Measurements from ENCODE around the gene PLEKHB1.

Gene PLEKHB1, protein sequence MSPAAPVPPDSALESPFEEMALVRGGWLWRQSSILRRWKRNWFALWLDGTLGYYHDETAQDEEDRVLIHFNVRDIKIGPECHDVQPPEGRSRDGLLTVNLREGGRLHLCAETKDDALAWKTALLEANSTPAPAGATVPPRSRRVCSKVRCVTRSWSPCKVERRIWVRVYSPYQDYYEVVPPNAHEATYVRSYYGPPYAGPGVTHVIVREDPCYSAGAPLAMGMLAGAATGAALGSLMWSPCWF

DNA sequence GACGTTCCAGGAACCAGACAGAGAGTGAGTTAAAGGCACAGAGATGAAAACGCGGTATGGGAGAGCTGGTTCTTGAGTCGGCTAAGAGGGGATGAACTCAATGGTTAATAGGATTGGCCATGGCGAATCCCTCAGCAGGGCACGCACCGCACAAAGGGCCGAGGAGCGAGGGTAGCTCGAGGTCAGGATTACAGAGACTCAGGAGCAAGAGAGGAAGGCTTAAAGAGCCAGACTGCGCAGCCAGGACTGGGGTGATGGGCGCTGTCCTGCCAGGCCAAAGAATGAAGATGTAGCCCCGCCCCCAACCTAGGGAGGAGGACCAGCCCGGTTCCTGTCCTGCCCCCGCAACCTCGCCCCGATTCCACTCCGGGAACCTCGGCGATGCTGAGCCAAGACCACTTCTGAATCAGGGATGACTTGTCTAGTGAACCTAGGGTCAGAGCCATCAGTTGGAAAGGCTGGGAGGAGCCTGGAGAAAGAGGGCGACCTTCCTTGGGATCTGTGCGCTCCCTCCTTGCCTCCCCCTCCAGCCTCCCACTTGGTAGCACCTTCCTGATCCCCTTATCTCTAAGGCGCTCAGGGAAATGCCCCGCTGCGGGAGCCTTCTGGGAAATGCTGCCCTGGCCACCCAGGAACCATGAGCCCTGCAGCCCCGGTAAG lies at the start of gene PLEKHB1:
TSS of gene PLEKHB1 (plus strand) at position 610 of the 660 bp plus-strand sequence. CDS start at position 638, 28 bp downstream.
- no peak for DNase-seq

DNA sequence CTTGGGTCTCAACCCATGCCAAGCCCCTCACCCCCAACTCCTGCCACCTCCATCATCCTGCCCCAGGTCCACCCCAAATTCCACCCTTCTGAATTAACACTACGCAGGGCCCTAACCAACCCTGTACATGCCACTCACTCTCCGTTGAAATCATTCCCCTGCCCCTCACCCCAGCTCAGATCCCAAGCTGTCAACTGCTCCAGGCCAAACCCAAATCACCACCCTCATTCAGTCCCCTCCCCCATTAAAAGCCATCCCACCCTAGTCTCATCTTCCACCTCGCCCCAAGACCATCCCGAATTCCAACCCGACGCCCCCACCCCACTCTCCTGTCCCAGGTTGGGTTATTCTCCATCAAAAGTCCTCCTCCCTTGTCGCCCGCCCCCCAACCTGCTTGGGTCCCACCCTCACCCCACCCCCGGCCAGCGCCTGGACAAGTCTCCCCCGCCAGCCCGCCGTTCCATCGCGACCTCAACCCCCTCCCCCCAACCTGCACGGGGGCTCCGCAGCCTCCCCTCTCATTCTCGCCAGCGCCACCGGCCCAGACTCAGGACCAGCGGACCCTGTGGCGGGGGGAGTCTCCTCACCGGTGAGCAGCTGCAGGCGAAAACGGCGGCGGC lies 48.9 kb upstream of the PLEKHB1 start:
- no peak for DNase-seq

DNA sequence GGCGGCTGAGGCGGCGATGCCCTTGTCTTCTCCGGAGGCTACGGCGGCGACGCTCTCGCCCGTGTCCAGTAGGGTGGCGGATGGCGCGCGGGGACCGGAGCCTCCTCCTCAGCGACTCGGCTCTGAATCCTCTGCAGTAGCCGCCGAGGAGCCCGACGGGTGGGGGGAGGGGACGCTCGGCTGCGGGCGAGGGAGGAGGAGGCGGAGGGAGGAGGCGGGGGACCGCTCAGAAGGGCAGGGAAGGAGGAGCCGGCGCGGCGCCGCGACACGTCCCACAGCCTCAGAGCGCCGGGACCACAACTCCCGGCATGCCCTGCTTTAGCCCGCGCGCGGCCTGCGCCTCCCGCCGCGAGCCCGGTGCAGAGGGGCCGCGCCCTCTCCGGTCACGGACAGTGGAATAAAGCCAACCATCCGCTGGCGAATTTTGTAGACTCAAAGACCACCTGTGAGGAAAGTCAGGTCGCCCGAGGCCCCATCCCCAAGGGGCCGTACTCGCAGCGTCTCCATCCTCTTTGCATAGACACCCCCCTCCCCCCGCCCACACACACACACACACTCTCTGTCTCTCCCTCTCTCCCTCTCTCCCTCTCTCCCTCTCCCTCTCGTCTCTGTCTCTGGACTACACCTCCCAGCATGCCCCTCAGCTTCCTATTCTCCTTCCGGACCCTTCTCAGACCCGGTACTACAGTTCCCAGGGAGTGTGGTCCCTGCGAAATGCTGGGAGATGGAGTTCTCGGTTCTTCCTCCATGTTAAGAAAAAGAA lies 48.2 kb upstream of the PLEKHB1 start, which contains the start of gene FAM168A:
TSS of gene FAM168A (minus strand) at position 157 of the 763 bp plus-strand sequence. CDS start 129,638 bp downstream, outside the sequence.
- peak; percentile 94 for DNase-seq

DNA sequence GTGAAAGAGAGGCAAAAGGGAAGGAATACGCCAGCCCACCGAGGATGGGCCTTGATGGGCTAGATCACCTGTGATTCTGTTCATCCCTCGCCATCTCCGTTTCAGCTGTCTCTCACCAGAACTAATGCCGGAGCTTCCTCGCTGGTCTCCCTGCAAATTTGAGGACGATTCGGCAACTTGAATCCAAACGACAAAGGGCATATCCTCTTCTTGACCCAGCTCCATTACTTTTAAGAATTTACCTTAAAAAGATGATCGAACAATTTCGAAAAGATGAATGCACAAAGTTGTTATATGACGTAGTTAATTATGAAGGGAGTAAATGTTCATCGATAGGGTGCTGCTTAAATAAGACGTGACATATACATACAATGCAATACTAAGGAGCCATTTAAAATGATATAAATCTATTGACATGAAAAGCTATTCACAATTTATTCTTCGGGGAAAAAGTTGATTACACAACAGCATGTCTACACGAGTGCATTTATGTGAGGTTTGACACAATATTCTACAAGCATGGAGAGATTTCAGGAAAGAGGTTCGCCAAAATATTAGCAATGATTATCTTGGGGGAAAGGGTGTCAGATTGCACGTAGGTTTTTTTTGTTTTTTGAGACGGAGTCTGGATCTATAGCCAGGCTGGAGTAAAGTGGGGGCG lies 47.5 kb upstream of the PLEKHB1 start:
- DNase-seq, result no peak

DNA sequence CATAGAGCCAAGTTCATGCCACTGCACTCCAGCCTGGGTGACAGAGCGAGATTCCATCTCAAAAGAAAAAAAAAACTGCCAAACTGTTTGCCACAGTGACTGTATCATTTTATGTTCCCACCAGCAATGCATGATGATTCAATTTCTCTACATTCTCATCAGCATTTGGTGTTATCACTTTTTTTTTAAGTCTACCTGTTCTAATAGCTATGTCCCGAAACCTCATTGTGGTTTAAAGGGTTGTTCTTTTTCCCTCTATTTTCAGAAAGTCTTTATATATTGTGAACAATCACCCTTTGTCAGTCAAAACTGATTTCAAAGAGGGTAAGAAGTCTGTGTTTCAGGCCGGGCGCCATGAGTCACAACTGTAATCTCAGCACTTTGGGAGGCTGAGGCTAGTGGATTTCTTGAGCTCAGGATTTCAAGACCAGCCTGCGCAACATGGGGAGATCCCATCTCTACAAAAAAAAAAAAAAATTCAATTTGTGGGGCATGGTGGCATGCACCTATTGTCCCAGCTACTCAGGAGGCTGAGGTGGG lies 33.7 kb upstream of the PLEKHB1 start:
- DNase-seq, result no peak

DNA sequence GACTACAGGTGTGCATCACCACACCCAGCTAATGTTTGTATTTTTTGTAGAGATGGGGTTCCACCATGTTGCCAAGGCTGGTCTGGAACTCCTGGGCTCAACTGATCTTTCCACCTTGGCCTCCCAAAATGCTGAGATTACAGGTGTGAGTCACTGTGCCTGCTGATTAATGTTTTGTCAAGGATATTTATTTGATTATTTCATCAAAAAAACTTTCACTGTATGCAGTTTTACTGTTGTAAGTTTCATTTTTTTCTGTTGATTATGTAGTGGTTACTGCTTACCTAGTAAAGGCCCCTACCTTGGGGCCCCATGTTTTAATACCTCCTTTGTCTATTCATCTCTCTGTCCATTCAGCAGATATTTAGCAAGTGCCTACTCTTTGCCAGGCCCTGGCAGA lies 31.8 kb upstream of the PLEKHB1 start:
- no peak for DNase-seq

DNA sequence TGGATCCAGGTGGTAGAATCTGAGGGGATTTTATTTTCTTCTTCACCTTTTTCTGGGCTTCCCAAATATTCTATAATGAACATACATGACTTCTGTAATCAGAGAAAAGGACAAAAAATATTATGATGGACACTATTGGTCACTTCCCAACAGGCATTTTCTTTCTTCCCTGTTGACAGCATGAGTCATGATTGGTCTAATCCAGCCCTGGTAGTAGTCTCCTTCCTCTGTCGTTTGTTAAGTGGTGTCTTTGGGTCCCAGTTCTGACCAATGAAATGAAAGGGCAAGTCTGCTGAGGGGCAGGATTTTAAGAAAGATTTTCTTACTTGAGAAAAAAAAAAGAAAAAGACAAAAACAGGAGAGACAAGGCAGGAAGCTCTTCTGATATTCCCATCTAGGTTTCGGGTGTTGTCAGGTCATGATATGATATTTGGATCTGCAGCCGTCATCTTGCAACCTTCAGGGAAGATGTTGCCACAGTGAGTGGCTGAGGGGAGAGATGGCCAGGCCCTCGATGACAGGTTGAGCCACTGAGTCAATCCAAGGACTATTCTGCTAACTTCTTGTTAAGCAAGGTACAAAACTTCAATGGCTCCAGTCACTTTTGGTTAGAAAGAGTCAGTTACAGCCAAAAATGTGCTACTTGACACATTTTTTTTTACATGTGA lies 23.3 kb upstream of the PLEKHB1 start:
- DNase-seq, result no peak

DNA sequence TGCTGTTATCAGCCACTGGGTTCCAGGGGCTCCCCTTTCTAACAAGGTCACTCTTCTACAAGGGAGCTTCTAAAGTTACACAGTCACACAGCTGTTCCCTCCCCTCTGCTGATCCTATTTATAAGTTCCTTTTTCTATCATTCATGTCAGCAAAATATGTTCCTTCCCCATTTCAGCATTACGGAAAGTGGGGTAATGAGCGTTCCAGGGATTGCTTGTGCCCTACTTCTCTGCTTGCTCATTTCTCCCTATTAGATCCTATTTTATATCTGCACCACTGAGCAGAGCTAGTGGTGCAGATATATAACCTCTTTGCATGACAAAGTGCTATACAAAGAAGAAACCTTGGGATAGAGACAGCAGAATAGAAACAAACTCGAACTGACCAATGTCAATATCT lies 22.7 kb upstream of the PLEKHB1 start:
- DNase-seq, result no peak

DNA sequence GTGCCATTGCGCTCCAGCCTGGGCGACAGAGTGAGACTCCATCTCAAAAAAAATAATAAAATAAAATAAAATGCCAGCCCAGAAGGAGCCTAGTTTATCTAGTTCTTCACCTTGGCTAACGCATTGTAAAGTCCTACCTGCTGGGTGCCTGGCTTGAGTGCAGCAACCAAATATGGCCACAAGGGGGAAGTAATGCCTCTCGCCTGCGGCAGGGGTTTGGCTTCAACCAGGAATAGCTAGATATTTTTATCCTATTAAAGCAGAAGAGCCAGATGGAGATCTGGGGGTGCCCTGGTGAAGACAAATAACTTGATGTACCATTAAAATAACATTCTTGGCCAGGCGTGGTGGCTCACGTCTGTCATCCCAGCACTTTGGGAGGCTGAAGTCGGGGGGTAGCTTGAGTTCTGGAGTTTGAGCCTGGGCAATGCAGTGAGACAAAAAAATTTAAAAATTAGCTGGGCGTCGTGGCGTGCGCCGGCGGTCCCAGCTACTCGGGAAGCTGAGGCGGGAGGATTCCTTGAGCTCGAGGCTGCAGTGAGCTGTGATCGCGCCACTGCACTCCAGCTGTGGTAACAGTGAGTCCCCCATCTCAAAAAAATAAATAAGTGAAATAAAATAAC lies 20.6 kb upstream of the PLEKHB1 start:
- DNase-seq, result peak; percentile 81

DNA sequence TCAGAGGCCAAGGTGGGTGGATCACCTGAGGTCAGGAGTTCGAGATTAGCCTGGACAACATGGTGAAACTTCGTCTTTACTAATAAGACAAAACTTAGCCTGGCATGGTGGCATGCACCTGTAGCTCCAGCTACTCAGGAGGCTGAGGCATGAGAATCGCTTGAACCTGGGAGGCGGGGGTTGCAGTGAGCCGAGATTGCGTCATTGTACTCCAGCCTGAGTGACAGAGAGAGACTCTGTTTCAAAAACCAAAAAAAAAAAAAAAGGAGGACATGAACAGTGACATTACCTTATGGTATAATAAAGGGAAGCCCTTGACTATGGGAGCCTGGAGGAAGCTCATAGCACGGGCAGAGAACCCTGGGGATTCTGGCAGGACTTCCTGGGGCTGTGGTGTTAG lies 16.5 kb upstream of the PLEKHB1 start:
- no peak for DNase-seq

DNA sequence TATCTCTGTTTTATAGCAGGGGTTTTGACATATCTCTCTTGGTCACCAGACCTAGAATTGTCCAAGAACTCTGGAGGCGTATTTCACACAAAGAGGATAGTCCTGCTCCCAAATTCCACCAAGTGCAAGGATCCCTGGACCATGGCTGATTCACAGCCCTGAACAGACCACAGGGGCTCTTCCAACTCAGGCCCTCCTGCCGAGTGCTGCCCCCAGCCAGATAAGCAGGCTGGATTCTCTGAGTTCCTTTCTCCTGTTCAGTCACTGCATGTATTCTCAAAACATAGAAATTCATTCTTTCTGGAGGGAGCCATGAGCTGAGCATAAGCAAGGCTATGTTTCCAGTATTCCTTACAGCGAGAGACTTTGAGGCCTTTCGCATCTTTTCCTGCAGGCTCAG lies 13.4 kb upstream of the PLEKHB1 start:
- DNase-seq, result no peak

DNA sequence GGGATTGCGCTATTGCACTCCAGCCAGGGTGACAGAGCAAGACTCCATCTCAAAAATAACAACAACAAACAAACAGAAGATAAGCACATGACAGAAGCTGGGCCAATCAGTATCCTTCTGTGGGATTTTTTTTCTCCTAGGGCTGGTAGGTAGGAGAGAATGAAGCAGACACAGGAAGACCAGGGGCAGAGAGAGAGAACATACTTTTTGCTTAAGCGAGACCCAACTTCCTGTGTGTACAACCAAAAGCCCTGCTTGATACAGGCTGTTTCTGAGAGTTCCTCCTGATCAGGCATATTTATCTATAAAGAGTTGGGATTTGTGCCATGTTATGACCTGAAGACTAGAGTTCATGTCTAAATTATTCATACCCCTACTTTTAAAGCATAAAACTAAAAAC lies 12.4 kb upstream of the PLEKHB1 start:
- DNase-seq, result no peak

DNA sequence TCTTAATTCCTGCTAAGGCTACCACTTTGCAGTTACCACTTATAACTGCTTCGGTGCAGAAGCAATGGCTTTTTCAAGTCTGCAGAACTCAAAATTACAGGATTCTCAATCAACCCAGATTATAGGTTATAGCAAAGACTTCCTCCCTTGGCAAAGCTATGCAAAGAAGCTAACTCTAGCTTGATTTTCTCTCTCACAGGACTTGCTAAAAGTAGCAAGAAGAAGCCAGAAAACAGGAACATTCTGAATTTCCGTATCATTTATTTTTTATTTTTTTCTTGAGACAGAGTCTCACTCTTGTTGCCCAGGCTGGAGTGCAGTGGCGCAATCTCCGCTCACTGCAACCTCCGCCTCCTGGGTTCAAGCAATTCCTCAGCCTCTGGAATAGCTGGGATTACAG lies 10.7 kb upstream of the PLEKHB1 start:
- no peak for DNase-seq

DNA sequence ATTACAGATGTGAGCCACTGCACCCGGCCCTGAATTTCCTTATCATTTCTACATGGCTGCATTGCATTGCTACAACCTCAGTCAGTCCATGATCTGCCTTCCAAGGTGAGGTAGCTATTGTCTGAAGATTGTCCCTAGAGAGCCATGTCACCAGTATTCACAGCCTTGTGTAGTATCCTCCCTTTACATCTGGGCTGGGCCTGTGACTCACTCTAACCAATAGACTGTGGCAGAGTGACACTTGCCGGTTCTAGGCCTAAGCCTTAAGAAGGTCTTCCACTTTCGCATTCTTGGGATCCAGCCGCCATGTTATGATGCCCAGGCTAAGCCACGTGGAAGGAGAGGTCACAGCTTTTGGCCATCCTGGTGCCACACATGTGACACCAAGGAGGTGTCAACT lies 10.1 kb upstream of the PLEKHB1 start:
- DNase-seq, result no peak

DNA sequence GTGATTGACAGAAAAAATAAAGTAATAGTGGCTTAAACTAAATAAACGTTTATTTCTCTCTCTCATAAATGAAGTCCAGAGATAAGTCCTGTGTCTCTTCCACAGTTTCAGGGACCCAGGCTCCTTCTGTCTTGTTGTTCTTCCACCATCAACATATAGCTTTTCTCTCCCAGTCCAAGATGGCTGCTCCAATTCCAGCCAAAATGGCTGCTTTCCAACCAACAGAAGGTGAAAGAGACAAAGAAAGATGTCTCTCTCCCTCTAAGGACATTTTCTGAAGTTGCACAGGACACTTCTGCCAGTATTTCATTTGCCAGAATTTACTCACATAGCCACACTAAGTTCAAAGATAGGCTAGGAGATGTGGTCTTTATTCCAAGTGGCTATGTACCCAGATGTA lies 9.4 kb upstream of the PLEKHB1 start:
- no peak for DNase-seq

DNA sequence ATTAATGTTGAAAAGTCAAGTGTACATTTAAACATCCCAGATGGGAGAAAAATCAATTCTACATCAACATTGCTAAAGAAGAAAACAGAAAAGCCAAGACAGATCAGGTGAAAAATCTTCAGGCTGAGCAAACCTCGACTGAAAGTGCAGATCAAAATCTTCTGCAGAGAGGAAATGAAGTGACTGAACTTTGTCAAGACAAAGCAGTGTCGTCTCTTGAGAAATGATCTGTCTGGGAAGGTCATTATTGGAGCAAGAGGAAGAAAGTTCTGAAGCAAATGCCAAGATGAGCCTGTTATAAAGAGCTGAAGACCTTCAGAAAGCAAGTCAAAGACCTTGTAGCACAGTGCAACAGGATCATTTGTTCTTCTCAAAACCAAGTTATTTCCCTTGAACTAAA lies 5.8 kb upstream of the PLEKHB1 start:
- no peak for DNase-seq

DNA sequence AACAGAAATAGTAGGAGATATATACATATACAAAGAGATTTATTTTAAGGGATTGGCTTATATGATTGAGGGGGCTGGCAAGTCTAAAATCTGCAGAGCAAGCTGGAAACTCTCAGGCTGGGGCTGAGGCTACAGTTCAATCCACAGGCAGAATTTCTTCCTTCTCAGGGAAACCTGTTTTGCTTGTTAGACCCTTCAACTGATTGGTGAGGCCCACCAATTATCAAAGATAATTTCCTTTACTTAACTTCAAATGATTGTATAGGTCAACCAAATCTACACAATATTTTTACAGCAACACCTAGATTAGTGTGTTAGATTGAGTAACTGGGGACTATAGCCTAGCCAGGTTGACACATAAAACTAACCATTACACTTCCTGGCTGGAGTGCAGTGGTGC lies 4.7 kb upstream of the PLEKHB1 start:
- DNase-seq, result no peak

DNA sequence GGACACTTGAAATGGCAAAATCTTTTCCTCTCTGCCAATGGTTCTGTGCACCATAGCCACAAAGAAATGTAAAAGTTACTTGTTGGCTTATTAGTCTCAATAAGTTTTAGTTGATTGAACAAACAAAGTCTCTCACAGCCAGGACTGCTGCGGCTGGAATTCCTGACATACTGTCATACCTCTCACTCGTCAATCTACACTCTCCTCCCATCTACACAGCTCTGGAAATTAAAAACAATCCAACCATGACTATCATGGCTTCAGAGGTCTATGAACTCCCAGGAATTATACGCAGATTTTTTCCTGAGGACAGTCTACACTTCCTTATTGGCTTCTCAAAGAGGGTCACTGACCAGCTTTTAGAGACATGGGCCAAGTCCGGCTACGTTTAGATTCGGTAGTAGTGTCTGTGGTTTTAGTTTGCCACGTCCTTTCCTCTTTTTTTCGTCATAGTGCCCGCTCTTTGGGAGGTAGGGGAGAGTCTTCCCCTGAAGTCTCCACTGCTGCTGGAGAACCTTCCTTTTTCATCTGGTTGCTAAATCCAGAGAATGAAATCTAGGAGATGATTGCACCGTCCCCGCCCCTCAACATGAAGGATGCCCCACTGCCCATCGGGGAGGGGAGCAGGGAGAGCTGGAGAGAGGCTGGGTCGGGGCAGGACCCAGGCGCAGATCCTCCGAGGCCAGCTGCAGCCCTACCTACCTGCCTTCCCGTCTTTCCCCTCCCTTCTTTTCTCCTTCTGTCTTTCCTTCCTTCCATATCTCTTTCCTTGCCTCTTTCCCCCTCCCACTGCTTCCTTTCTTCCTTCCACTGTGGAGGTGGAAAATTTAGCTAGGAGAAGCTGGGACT lies 1.0 kb upstream of the PLEKHB1 start:
- no peak for DNase-seq

DNA sequence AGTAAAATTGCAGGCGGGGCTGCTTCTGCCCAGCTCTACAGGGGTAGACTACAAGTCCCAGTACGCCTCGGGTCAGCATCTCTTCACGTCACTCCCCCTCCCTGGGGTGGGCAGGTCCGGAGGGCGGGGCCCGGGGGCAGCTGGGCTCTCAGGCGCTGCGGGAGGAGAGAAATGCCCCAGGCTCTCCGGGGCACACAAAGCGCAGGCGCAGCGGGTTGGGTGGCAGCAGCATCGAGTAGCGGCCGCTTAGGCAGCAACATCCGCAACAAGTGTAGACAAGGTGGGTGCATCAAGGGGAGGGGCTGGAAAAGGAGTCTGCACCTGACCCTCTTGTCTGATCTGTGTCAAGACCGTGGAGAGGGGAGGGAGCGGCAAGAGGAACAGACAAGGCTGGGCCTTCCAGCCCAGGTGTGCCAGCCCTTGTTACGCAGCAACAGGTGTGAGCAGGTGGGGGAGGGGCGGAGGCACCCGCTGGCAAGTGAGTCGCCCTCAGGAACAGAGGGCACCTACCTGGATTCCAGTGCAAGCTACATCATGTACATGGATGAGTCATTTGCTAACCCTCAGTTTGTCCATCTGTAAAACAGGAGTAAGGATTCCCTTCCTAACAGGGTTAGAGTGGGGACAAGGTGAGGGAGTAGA lies 1.2 kb downstream of the PLEKHB1 start:
- DNase-seq, result peak; percentile 96

DNA sequence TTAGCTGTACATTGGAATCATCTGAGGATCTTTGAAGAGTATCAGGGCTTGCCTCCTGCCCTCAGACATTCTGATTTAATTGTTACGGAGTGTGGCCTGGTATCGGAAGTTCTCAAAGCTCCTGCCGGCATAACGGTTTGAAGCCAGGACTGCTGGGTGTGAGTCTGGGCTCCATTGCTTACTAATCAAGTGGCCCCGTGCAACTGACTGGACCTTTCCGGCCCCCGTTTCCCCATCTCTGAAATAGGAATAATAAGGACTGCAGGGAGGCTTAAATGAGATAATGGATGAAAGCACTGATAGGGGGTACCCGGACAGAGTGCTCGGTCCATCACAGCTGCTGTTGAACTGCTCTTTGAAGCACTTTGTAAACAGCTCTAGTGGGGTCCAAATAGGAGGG lies 1.7 kb downstream of the PLEKHB1 start:
- no peak for DNase-seq

Data from activated CD8-positive, alpha-beta memory T cell treated with anti-CD3 and anti-CD28 coated beads for 24 hours (primary cell).